ENCODE data around the gene AQP12B.

GRCh38 chr2:240626531-240627300 lies 56.0 kb downstream of the AQP12B start:
- TF ChIP-seq CTCF (IDR thresholded peaks at IDR 0.05; ENCODE audit: low read depth, low read length, missing input control): no peak
- no peak for TF ChIP-seq ZBTB33 (IDR thresholded peaks at IDR 0.05)
- no peak for TF ChIP-seq SP1 (IDR thresholded peaks at IDR 0.05)
- no peak for TF ChIP-seq ATF3 (IDR thresholded peaks at IDR 0.05)
- no peak for TF ChIP-seq GABPA (IDR thresholded peaks at IDR 0.05 in 1 of 2, conservative IDR thresholded peaks at IDR 0.05 in 1 of 2)
- TF ChIP-seq REST (IDR thresholded peaks at IDR 0.05): no peak
- TF ChIP-seq HNF4A (conservative IDR thresholded peaks at IDR 0.05): no peak
- no peak for TF ChIP-seq FOXA1 (IDR thresholded peaks at IDR 0.05)
- TF ChIP-seq MAX (IDR thresholded peaks at IDR 0.05): no peak
- TF ChIP-seq FOXA2 (IDR thresholded peaks at IDR 0.05): no peak
- no peak for TF ChIP-seq YY1 (IDR thresholded peaks at IDR 0.05)
- TF ChIP-seq TAF1 (conservative IDR thresholded peaks at IDR 0.05): no peak
- no peak for TF ChIP-seq RAD21 (IDR thresholded peaks at IDR 0.05)
- no peak for TF ChIP-seq JUND (IDR thresholded peaks at IDR 0.05)

Measured in liver (tissue), 3 donors.